Mesenteric fat pad (tissue), 1 donor: ENCODE data around the gene ATF7IP. TPM values are rescaled to one million over a fixed set of nuclear protein-coding genes. Genes with fewer than 3 reads are reported as not detected.

Source experiments
- total RNA-seq: library from RNA; stranded (reverse); fragmentation: NEBNext Ultra II Directional; extraction: Animal tissue kit (Norgen Biotek cat#: 25700); gene quantifications from one replicate; pipeline ENCODE4 v1.2.1, GENCODE V29; 2021
- donor health status: DM: yes; HTN: yes; CAD: no.

The ATF7IP gene
- total RNA-seq, 1 donor from 2014 or later: 59.7 TPM

Other genes starting within 250 kb of the ATF7IP start
- 35.7 TPM for gene PLBD1, start 202.2 kb downstream of the ATF7IP start, total RNA-seq